AG04449 (cell line): ENCODE data around the gene RTN4.

Source experiments
- CTCF ChIA-PET: fragments of 350-600 bp; formaldehyde crosslinking; extraction: SDS; loops from one replicate; lab custom pipeline; 2021; ENCODE audit warnings: antibody characterized with exemption; lab: Yijun Ruan, JAX
- POLR2A ChIA-PET: fragments of 400-600, 350-600 bp; formaldehyde crosslinking; extraction: SDS; loops from one replicate; lab custom pipeline; 2020; ENCODE audit warnings: antibody characterized with exemption, inconsistent platforms; lab: Yijun Ruan, JAX
- DNase-seq: peaks from one replicate; pipeline ENCODE4 v3.0.0-alpha.2; 2010; ENCODE audit warnings: low read depth, low spot score
- H3K4me3 ChIP-seq: 2 replicates; pipeline ENCODE4 v1.5.1; 2011; ENCODE audit warnings: low read depth, mild to moderate bottlenecking, control low read depth, low read length
- TF ChIP-seq, protein P1 (sequence below): IDR thresholded peaks from one replicate; pipeline ENCODE4 v1.5.1; 2011; ENCODE audit warnings: mild to moderate bottlenecking, moderate library complexity, low read length, control low read depth, inconsistent platforms; ENCODE audit not compliant: insufficient read depth; ENCODE audit errors: missing control alignments

The RTN4 gene

GRCh38 chr2:55087936-55088335 is 37.7 kb upstream of the RTN4 start:
- ChIA-PET CTCF (interaction anchor here (1.0 to 1.3 kb wide), 2 partner anchors 39 to 81 kb away, joined by 3 to 4 read pairs; no protein-coding TSS in a partner anchor), POLR2A (interaction anchor here (1.2 kb wide), 1 partner anchor 10 kb away, joined by 3 read pairs; no protein-coding TSS in a partner anchor)
- DNase-seq, result no peak
- TF ChIP-seq, protein P1, sequence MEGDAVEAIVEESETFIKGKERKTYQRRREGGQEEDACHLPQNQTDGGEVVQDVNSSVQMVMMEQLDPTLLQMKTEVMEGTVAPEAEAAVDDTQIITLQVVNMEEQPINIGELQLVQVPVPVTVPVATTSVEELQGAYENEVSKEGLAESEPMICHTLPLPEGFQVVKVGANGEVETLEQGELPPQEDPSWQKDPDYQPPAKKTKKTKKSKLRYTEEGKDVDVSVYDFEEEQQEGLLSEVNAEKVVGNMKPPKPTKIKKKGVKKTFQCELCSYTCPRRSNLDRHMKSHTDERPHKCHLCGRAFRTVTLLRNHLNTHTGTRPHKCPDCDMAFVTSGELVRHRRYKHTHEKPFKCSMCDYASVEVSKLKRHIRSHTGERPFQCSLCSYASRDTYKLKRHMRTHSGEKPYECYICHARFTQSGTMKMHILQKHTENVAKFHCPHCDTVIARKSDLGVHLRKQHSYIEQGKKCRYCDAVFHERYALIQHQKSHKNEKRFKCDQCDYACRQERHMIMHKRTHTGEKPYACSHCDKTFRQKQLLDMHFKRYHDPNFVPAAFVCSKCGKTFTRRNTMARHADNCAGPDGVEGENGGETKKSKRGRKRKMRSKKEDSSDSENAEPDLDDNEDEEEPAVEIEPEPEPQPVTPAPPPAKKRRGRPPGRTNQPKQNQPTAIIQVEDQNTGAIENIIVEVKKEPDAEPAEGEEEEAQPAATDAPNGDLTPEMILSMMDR, result no peak
- no peak overlapping the region for H3K4me3 ChIP-seq

DNA sequence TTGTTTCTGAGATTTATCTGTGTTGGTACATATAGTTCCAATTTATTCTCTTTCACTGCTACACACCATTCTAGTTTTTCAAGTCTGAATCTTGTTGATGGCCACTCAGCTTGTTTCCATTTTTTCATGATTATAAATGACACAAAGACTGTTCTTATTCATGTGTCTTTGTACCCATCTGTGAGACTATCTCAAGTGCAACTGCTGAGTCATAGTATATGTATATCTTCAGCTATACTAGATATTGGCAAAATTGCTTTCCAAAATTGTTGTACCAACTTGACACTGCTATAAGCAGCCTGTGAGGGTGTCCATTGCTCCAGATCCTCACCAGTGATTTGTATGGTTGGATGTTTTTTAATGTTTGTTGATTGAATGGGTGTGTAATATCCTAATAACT is 37.2 kb upstream of the RTN4 start:
- TF ChIP-seq, protein P1, result no peak
- no peak overlapping the region for H3K4me3 ChIP-seq
- no peak for DNase-seq
- ChIA-PET CTCF (interaction anchor here (1.0 to 1.3 kb wide), 2 partner anchors 39 to 81 kb away, joined by 3 to 4 read pairs; no protein-coding TSS in a partner anchor), POLR2A (interaction anchor here (1.2 kb wide), 1 partner anchor 10 kb away, joined by 3 read pairs; no protein-coding TSS in a partner anchor)

- ChIA-PET POLR2A (no interaction called here), CTCF (interaction anchor here (1.2 to 1.5 kb wide), 2 partner anchors 13 to 78 kb away, joined by 3 to 4 read pairs; no protein-coding TSS in a partner anchor)
- DNase-seq, result no peak
- H3K4me3 ChIP-seq, result no peak overlapping the region
- TF ChIP-seq, protein P1, result no peak
Observed at GRCh38 chr2:55085113-55086040, 35.1 kb upstream of the RTN4 start.

- TF ChIP-seq, protein P1, result no peak
- ChIA-PET CTCF (interaction anchor here (1.2 to 1.5 kb wide), 2 partner anchors 12 to 79 kb away, joined by 3 to 4 read pairs; no protein-coding TSS in a partner anchor), POLR2A (no interaction called here)
- H3K4me3 ChIP-seq, result no peak overlapping the region
- no peak for DNase-seq
Observed at GRCh38 chr2:55084641-55085040, 34.4 kb upstream of the RTN4 start.

- DNase-seq, result no peak
- TF ChIP-seq, protein P1, result no peak
- H3K4me3 ChIP-seq, result no peak overlapping the region
- POLR2A ChIA-PET, result no interaction called here
- CTCF ChIA-PET, result no interaction called here
Observed at GRCh38 chr2:55080204-55080738, 30.0 kb upstream of the RTN4 start.

GRCh38 chr2:55078956-55079355 is 28.7 kb upstream of the RTN4 start:
- ChIA-PET CTCF (no interaction called here), POLR2A (interaction anchor here (0.7 kb wide), 1 partner anchor 22 kb away, joined by 3 read pairs; no protein-coding TSS in a partner anchor)
- no peak for DNase-seq

More at GRCh38 chr2:55078956-55079355, 28.7 kb upstream of the RTN4 start:
- TF ChIP-seq, protein P1, result no peak
- no peak overlapping the region for H3K4me3 ChIP-seq
